HG03575 (cell line): ENCODE measurements around the gene GAST.
"Not testable (repeated sequence)": the region's sequence is repeated elsewhere in the genome, so short reads cannot be mapped to it uniquely, and the experiment has no call there.

ENCODE experiments used
- ATAC-seq: cut with Tn5 transposase; IDR thresholded peaks from one replicate; pipeline ENCODE4 v1.9.1; 2021; ENCODE audit not compliant: unreplicated experiment, insufficient number of reproducible peaks, low FRiP score; ENCODE audit errors: extremely low read depth

The GAST gene

GRCh38 chr17:41681776-41682175 is 30.4 kb upstream of the GAST start:
- ATAC-seq: no peak

- no peak for ATAC-seq
These were observed 29.5 kb upstream of the GAST start for GRCh38 chr17:41682631-41683030.

GRCh38 chr17:41683441-41684007 is 28.6 kb upstream of the GAST start:
- ATAC-seq: no peak

GRCh38 chr17:41684035-41684434 is 28.1 kb upstream of the GAST start:
- ATAC-seq: no peak

- ATAC-seq: not testable (repeated sequence)
These were observed 26.4 kb upstream of the GAST start for GRCh38 chr17:41685753-41686152.

- no peak for ATAC-seq
These were observed 25.9 kb upstream of the GAST start for GRCh38 chr17:41686281-41686680.

GRCh38 chr17:41687828-41688640 is 24.1 kb upstream of the GAST start:
- peak; percentile 3 for ATAC-seq

GRCh38 chr17:41688641-41689496 is 23.3 kb upstream of the GAST start, which contains the start of gene EIF1:
TSS of gene EIF1 (plus strand) at chr17:41688885. CDS start at chr17:41689039, 154 bp downstream.
- peak; percentile 49 for ATAC-seq

- ATAC-seq: no peak
These were observed 22.4 kb upstream of the GAST start for GRCh38 chr17:41689497-41690299.

- no peak for ATAC-seq
These were observed 21.6 kb upstream of the GAST start for GRCh38 chr17:41690497-41690896.

GRCh38 chr17:41691031-41691777 is 20.9 kb upstream of the GAST start:
- ATAC-seq: no peak

GRCh38 chr17:41692722-41693521 is 19.2 kb upstream of the GAST start:
- no peak for ATAC-seq

GRCh38 chr17:41695134-41695661 is 16.9 kb upstream of the GAST start:
- no peak for ATAC-seq

GRCh38 chr17:41695954-41696757 is 16.0 kb upstream of the GAST start:
- ATAC-seq: no peak

- no peak for ATAC-seq
These were observed 14.8 kb upstream of the GAST start for GRCh38 chr17:41697122-41697962.

- ATAC-seq: not testable (repeated sequence)
These were observed 11.3 kb upstream of the GAST start for GRCh38 chr17:41700843-41701242.
